ENCODE results near the gene POLE3.

POLE3 gene

GRCh38 chr9:113398796-113399195, 11.7 kb downstream of the POLE3 start:
- Histone ChIP-seq H4K20me1 (ENCODE audit: insufficient read depth, low read length) (no peaks in the 10 kb centered on the region), H2AFZ (ENCODE audit: low read length) (no peak overlapping the region), H3K9me2 (replicated peaks; ENCODE audit: insufficient read depth, low read length) (no peaks in the 10 kb centered on the region), H3K36me3 (replicated peaks; ENCODE audit: insufficient read depth, low read length) (no peaks in the 10 kb centered on the region), H3K27ac (ENCODE audit: low read length) (no peak overlapping the region), H3K79me2 (ENCODE audit: low read length) (peaks cover 23% of the 10 kb centered on the region), H3F3A (ENCODE audit: insufficient read depth, low read length) (no peaks in the 10 kb centered on the region), H3K9ac (ENCODE audit: low read length) (no peak overlapping the region), H3K4me1 (ENCODE audit: low read length) (peaks cover 17% of the 10 kb centered on the region), H3K9me3 (replicated peaks; ENCODE audit: insufficient read depth, low read length) (no peaks in the 10 kb centered on the region), H3K4me2 (ENCODE audit: low read depth, low read length) (no peak overlapping the region), H3K4me3 (ENCODE audit: low read length) (no peak overlapping the region), H3K27me3 (replicated peaks; ENCODE audit: insufficient read depth, low read length) (no peaks in the 10 kb centered on the region)
- no peak for DNase-seq
- TF ChIP-seq EZH2phosphoT487 (IDR thresholded peaks at IDR 0.05; ENCODE audit: low read length) (no peak), EZH2 (optimal IDR thresholded peaks at IDR 0.05; ENCODE audit: low read depth, low read length) (no peak), CTCF (IDR thresholded peaks at IDR 0.05; ENCODE audit: low read length) (no peak)

DNA sequence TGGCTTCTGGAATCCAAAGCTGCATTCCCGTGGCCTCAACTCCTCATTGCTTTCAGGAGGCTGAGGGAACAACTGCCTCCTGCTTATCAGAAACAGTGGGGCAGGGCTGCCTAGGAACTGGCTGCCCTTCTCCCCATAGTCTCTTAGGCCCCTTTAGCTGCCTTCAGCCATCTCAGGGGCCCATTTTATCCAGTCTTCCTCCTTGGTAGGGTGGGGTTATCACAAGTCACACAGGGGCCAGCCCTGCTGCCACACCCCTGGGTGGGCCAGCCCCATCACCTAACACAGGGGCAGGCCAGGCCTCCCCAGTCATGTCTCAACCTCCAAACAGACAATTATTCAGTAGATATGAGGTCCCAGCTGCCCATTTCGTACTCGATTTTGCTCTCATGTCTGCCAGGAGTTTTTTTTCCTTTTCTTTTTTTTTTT, 13.3 kb downstream of the POLE3 start:
- peaks cover 23% of the 10 kb centered on the region for H3K79me2 ChIP-seq (ENCODE audit: low read length)
- no peaks in the 10 kb centered on the region for H3K9me2 ChIP-seq (replicated peaks; ENCODE audit: insufficient read depth, low read length)
- H4K20me1 ChIP-seq (ENCODE audit: insufficient read depth, low read length) = no peaks in the 10 kb centered on the region
- no peaks in the 10 kb centered on the region for H3K9me3 ChIP-seq (replicated peaks; ENCODE audit: insufficient read depth, low read length)
- no peak for DNase-seq
- TF ChIP-seq CTCF (IDR thresholded peaks at IDR 0.05; ENCODE audit: low read length) (no peak), EZH2 (optimal IDR thresholded peaks at IDR 0.05; ENCODE audit: low read depth, low read length) (no peak), EZH2phosphoT487 (IDR thresholded peaks at IDR 0.05; ENCODE audit: low read length) (no peak)
- H3K4me2 ChIP-seq (ENCODE audit: low read depth, low read length) = no peak overlapping the region
- peaks cover 12% of the 10 kb centered on the region for H3K4me1 ChIP-seq (ENCODE audit: low read length)
- no peak overlapping the region for H3K4me3 ChIP-seq (ENCODE audit: low read length)
- H3F3A ChIP-seq (ENCODE audit: insufficient read depth, low read length) = no peaks in the 10 kb centered on the region
- H3K27ac ChIP-seq (ENCODE audit: low read length) = no peak overlapping the region
- no peaks in the 10 kb centered on the region for H3K36me3 ChIP-seq (replicated peaks; ENCODE audit: insufficient read depth, low read length)
- H2AFZ ChIP-seq (ENCODE audit: low read length) = no peak overlapping the region
- no peaks in the 10 kb centered on the region for H3K27me3 ChIP-seq (replicated peaks; ENCODE audit: insufficient read depth, low read length)
- H3K9ac ChIP-seq (ENCODE audit: low read length) = no peak overlapping the region

- Histone ChIP-seq H3K9ac (ENCODE audit: low read length) (no peak overlapping the region), H3K79me2 (ENCODE audit: low read length) (peaks cover 16% of the 10 kb centered on the region), H3K4me1 (ENCODE audit: low read length) (0 out of 2 replicates have a peak, but pooled peaks cover 6% of the 10 kb centered on the region), H3K4me2 (ENCODE audit: low read depth, low read length) (no peak overlapping the region), H4K20me1 (ENCODE audit: insufficient read depth, low read length) (no peaks in the 10 kb centered on the region), H3K27me3 (replicated peaks; ENCODE audit: insufficient read depth, low read length) (no peaks in the 10 kb centered on the region), H3K9me2 (replicated peaks; ENCODE audit: insufficient read depth, low read length) (no peaks in the 10 kb centered on the region), H3K9me3 (replicated peaks; ENCODE audit: insufficient read depth, low read length) (no peaks in the 10 kb centered on the region), H3K36me3 (replicated peaks; ENCODE audit: insufficient read depth, low read length) (no peaks in the 10 kb centered on the region), H3K4me3 (ENCODE audit: low read length) (no peak overlapping the region), H2AFZ (ENCODE audit: low read length) (no peak overlapping the region), H3K27ac (ENCODE audit: low read length) (no peak overlapping the region), H3F3A (ENCODE audit: insufficient read depth, low read length) (no peaks in the 10 kb centered on the region)
- DNase-seq = no peak
- TF ChIP-seq EZH2 (optimal IDR thresholded peaks at IDR 0.05; ENCODE audit: low read depth, low read length) (no peak), CTCF (IDR thresholded peaks at IDR 0.05; ENCODE audit: low read length) (no peak), EZH2phosphoT487 (IDR thresholded peaks at IDR 0.05; ENCODE audit: low read length) (no peak)
Measured at GRCh38 chr9:113395000-113395861, 15.2 kb downstream of the POLE3 start.

All from MM.1S (cell line).